A549 (cell line): ENCODE measurements around the gene STAT1. TPM values are rescaled to one million over a fixed set of nuclear protein-coding genes. Genes with fewer than 3 reads are reported as not detected.

ENCODE experiments used
- ATAC-seq, 2 experiments: fragments of 200-7000 bp in 1 of 2; fragments of >200 bp in 1 of 2; cut with Nextera tagmentation in 1 of 2; cut with Tn5 transposase in 1 of 2; 3 replicates each; pipeline versions ENCODE4 v1.8.0 to v1.9.1; 2018 to 2020; ENCODE audit warnings: mild to moderate bottlenecking in 1 of 2, moderate library complexity in 1 of 2
- CTCF ChIA-PET: fragments of 300-600 bp; sonication (Branson Sonifier 250); formaldehyde crosslinking; extraction: SDS; loops from one replicate; lab custom pipeline; 2021; ENCODE audit warnings: antibody characterized with exemption, inconsistent platforms; lab: Yijun Ruan, JAX
- POLR2A ChIA-PET: fragments of 350-600 bp; formaldehyde crosslinking; extraction: SDS; loops from one replicate; lab custom pipeline; 2021; ENCODE audit warnings: antibody characterized with exemption, inconsistent platforms; lab: Yijun Ruan, JAX
- DNase-seq, 2 experiments: peaks; one replicate each; pipeline versions ENCODE4 v3.0.0 to v3.0.0-alpha.2; 2011 to 2016; ENCODE audit warnings: low read depth in 1 of 2, low spot score in 1 of 2
- FAIRE-seq: peaks from 2 replicates; lab custom pipeline; 2011; peaks lifted over from hg19 to GRCh38; lab: Jason Lieb, UNC
- H3K27ac ChIP-seq, 2 experiments: fragments of >200 bp; sonication (Bioruptor Twin); formaldehyde crosslinking; 3 replicates each; pipeline ENCODE4 v1.5.1; 2016 to 2017
- H3K4me1 ChIP-seq: fragments of >200 bp; sonication (Bioruptor Twin); formaldehyde crosslinking; 3 replicates; pipeline ENCODE4 v1.6.1; 2016
- H3K4me2 ChIP-seq: fragments of >200 bp; sonication (Bioruptor Twin); formaldehyde crosslinking; 3 replicates; pipeline ENCODE4 v1.6.1; 2016
- H3K4me3 ChIP-seq: fragments of >200 bp; sonication (Bioruptor Twin); formaldehyde crosslinking; 3 replicates; pipeline ENCODE4 v1.5.1; 2016
- H3K9me3 ChIP-seq: fragments of >200 bp; sonication (Bioruptor Twin); formaldehyde crosslinking; 3 replicates; pipeline ENCODE4 v1.6.1; 2016
- BHLHE40 ChIP-seq: IDR thresholded peaks from 2 replicates; pipeline ENCODE4 v1.6.1; 2012; ENCODE audit warnings: low read depth, low read length, inconsistent platforms
- CBX2 ChIP-seq: fragments of 200-600 bp; sonication (generic); IDR thresholded peaks from 2 replicates; pipeline ENCODE4 v1.6.1; 2016; ENCODE audit warnings: low read depth, mild to moderate bottlenecking, borderline replicate concordance
- CEBPB ChIP-seq, 2 experiments: fragments of >200 bp in 1 of 2; sonication (Bioruptor Twin) in 1 of 2; formaldehyde crosslinking in 1 of 2; IDR thresholded peaks; 2 replicates each; pipeline ENCODE4 v1.6.1; 2012 to 2016
- CHD2 ChIP-seq: fragments of 150-350 bp; IDR thresholded peaks from 2 replicates; pipeline ENCODE4 v1.6.1; 2014; ENCODE audit warnings: low read length; ENCODE audit not compliant: partially characterized antibody
- CHD4 ChIP-seq: fragments of 200-600 bp; sonication (generic); IDR thresholded peaks from 2 replicates; pipeline ENCODE4 v1.6.1; 2016; ENCODE audit warnings: antibody characterized with exemption, mild to moderate bottlenecking, borderline replicate concordance
- EHF ChIP-seq: fragments of 250-450 bp; sonication (Bioruptor Pico); IDR thresholded peaks from 2 replicates; pipeline ENCODE4 v1.5.0; 2020; ENCODE audit warnings: mild to moderate bottlenecking
- EHMT2 ChIP-seq: fragments of 200-600 bp; sonication (generic); IDR thresholded peaks from 2 replicates; pipeline ENCODE4 v1.6.1; 2016; ENCODE audit warnings: antibody characterized with exemption, low read depth, mild to moderate bottlenecking, moderate library complexity
- ESRRA ChIP-seq: fragments of 150-350 bp; IDR thresholded peaks from 2 replicates; pipeline ENCODE4 v1.6.1; 2014; ENCODE audit warnings: mild to moderate bottlenecking, low read length, borderline replicate concordance
- GATA3 ChIP-seq: IDR thresholded peaks from 2 replicates; pipeline ENCODE4 v1.6.1; 2012; ENCODE audit warnings: borderline replicate concordance
- HEYL ChIP-seq: fragments of 250-450 bp; sonication (Bioruptor Pico); IDR thresholded peaks from 2 replicates; pipeline ENCODE4 v1.8.0; 2021; ENCODE audit warnings: mild to moderate bottlenecking, moderate library complexity
- HOXA7 ChIP-seq: fragments of 250-450 bp; sonication (Bioruptor Pico); IDR thresholded peaks from 2 replicates; pipeline ENCODE4 v1.5.0; 2020; ENCODE audit warnings: mild to moderate bottlenecking, moderate library complexity
- HOXB13 ChIP-seq: fragments of 250-450 bp; sonication (Bioruptor Pico); IDR thresholded peaks from 2 replicates; pipeline ENCODE4 v1.5.0; 2020; ENCODE audit warnings: low read depth, mild to moderate bottlenecking, moderate library complexity
- KDM1A ChIP-seq: fragments of 200-600 bp; sonication (generic); IDR thresholded peaks from 2 replicates; pipeline ENCODE4 v1.6.1; 2016; ENCODE audit warnings: low read depth, mild to moderate bottlenecking
- KDM5A ChIP-seq: fragments of 200-600 bp; sonication (generic); IDR thresholded peaks from 2 replicates; pipeline ENCODE4 v1.6.1; 2016; ENCODE audit warnings: antibody characterized with exemption, mild to moderate bottlenecking
- MAFK ChIP-seq: fragments of 450-650 bp; IDR thresholded peaks from 2 replicates; pipeline ENCODE4 v1.6.1; 2014; ENCODE audit not compliant: partially characterized antibody
- MAZ ChIP-seq: fragments of 150-350 bp; IDR thresholded peaks from 2 replicates; pipeline ENCODE4 v1.6.1; 2014; ENCODE audit warnings: antibody characterized with exemption, low read depth, low read length, borderline replicate concordance
- NPAS2 ChIP-seq: fragments of 250-450 bp; sonication (Bioruptor Pico); IDR thresholded peaks from 2 replicates; pipeline ENCODE4 v1.8.0; 2022; ENCODE audit warnings: mild to moderate bottlenecking, moderate library complexity, borderline replicate concordance
- POLR2AphosphoS2 ChIP-seq: conservative IDR thresholded peaks from 2 replicates; pipeline ENCODE4 v1.6.1; 2012; ENCODE audit warnings: low read length, improper control_type of control experiment, inconsistent platforms
- RAD21 ChIP-seq, 2 experiments: fragments of >200 bp in 1 of 2; sonication (Bioruptor Twin) in 1 of 2; formaldehyde crosslinking in 1 of 2; IDR thresholded peaks in 1 of 2; conservative IDR thresholded peaks in 1 of 2; 2 replicates in 1 of 2; 3 replicates in 1 of 2; pipeline ENCODE4 v1.6.1; 2012 to 2018; ENCODE audit warnings: inconsistent platforms in 1 of 2
- RCOR1 ChIP-seq: fragments of 150-350 bp; IDR thresholded peaks from 2 replicates; pipeline ENCODE4 v1.6.1; 2014; ENCODE audit warnings: antibody characterized with exemption, low read length, low read depth
- RNF2 ChIP-seq: fragments of 200-600 bp; sonication (generic); IDR thresholded peaks from 2 replicates; pipeline ENCODE4 v1.6.1; 2016; ENCODE audit warnings: low read depth, mild to moderate bottlenecking, antibody characterized with exemption, moderate library complexity, borderline replicate concordance
- SMC3 ChIP-seq: fragments of >200 bp; sonication (Bioruptor Twin); formaldehyde crosslinking; IDR thresholded peaks from 3 replicates; pipeline ENCODE4 v1.6.1; 2018; ENCODE audit warnings: inconsistent platforms
- SREBF2 ChIP-seq: fragments of 450-650 bp; IDR thresholded peaks from 2 replicates; pipeline ENCODE4 v1.6.1; 2014; ENCODE audit warnings: mild to moderate bottlenecking, moderate library complexity
- TFCP2L1 ChIP-seq: fragments of 250-450 bp; sonication (Bioruptor Pico); IDR thresholded peaks from 2 replicates; pipeline ENCODE4 v1.5.0; 2021; ENCODE audit warnings: mild to moderate bottlenecking
- ZSCAN20 ChIP-seq: fragments of 250-450 bp; sonication (Bioruptor Pico); IDR thresholded peaks from 2 replicates; pipeline ENCODE4 v1.8.0; 2022; ENCODE audit warnings: mild to moderate bottlenecking, moderate library complexity
- WGBS: methylation state at CpG from one replicate; pipeline ENCODE4 v1.1.6; 2017; ENCODE audit errors: missing lambda C conversion rate; 5-methylcytosine and 5-hydroxymethylcytosine counted together
- polyA plus RNA-seq, 4 experiments: library from polyadenylated mRNA; depleted of rRNA in 3 of 4; stranded (reverse); fragments of >200 nt; fragmentation: RNase III in 1 of 4; extraction: RNeasy Plus Mini Kit Qiagen cat#74134 plus additional on column Dnase treatment in 1 of 4; gene quantifications; 2 replicates in 3 of 4; 3 replicates in 1 of 4; pipeline ENCODE4 v1.2.3, GENCODE V29; 2011 to 2017
- TF ChIP-seq, protein P1 (sequence below): IDR thresholded peaks from 2 replicates; pipeline ENCODE4 v1.6.1; 2012

The STAT1 gene
- polyA plus RNA-seq, 2 of the 4 experiments (the other 2 are of a cell fraction) = 105 to 182 TPM

DNA sequence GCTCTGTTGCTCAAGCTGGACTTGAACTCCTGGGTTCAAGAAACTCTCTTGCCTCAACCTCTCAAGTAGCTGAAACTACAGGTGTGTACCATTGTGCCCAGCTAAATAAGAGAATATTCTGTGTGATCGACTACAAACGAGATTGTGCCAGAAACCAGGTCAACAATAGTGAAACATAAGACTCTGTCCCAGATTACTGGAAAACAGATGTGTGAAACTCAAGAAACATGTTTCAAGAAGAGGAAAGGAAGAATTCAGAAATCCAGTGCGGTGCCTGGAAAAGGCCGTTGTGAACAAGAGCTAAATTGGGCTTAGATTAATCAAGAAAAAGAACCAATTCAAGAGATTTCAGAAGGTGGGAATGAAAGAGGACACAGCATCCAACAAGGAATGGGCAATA lies 23.4 kb upstream of the STAT1 start:
- POLR2A ChIA-PET = interaction anchor here (0.6 kb wide), 1 partner anchor 57 kb away, joined by 12 read pairs; no protein-coding TSS in a partner anchor
- Histone ChIP-seq H3K4me3 (no peak overlapping the region), H3K4me1 (peaks cover 60% of the 10 kb centered on the region), H3K27ac (peak overlapping the region; percentile 73 to 92; a peak in 4 of 6 replicates), H3K9me3 (peaks cover 7% of the 10 kb centered on the region; the same call in 1 of the 3 replicates), H3K4me2 (no peak overlapping the region)
- FAIRE-seq = no peak
- no peak for DNase-seq
- no peak for ATAC-seq
- 94% methylated on average over 4 of the region's 4 CpGs for WGBS
- TF ChIP-seq TFCP2L1 (no peak), EHMT2 (no peak), MAFK (no peak), SMC3 (no peak), KDM5A (no peak), CBX2 (no peak), HOXA7 (CRISPR knock-in tag) (no peak), BHLHE40 (no peak), HOXB13 (CRISPR knock-in tag) (no peak), SREBF2 (no peak), ESRRA (no peak), RNF2 (no peak), RAD21 (conservative IDR thresholded peaks at IDR 0.05 in 1 of 2, IDR thresholded peaks at IDR 0.05 in 1 of 2) (no peak), POLR2AphosphoS2 (no peak), RCOR1 (no peak), KDM1A (no peak), CHD4 (no peak), EHF (CRISPR knock-in tag) (no peak)
- TF ChIP-seq, protein P1, sequence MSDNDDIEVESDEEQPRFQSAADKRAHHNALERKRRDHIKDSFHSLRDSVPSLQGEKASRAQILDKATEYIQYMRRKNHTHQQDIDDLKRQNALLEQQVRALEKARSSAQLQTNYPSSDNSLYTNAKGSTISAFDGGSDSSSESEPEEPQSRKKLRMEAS = no peak
- CTCF ChIA-PET = interaction anchor here (1.9 to 5.4 kb wide), 3 partner anchors 8 to 15 kb away, joined by 5 to 37 read pairs (median 10); no protein-coding TSS in a partner anchor

DNA sequence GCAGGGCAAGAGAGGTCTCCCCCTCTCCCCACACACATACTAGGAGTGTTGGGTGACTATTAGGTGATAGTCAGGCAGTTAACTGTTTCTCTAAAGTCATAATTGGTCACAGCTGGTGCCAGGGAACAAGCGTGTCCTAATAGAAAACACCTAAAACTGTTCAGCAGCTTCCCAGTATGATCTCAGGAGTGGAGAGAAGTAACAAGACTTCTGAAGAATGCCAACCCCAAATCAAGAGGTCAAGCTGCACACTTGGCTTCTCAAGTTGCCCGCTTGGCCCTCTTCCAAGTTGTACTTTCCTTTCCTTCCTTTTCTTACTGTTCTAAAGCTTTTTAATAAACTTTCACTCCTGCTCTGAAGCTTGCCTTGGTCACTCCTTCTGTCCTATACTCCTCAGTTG lies 22.4 kb upstream of the STAT1 start:
- CTCF ChIA-PET = interaction anchor here (1.9 to 2.4 kb wide), 2 partner anchors 16 to 40 kb away, joined by 4 to 10 read pairs; no protein-coding TSS in a partner anchor

DNA sequence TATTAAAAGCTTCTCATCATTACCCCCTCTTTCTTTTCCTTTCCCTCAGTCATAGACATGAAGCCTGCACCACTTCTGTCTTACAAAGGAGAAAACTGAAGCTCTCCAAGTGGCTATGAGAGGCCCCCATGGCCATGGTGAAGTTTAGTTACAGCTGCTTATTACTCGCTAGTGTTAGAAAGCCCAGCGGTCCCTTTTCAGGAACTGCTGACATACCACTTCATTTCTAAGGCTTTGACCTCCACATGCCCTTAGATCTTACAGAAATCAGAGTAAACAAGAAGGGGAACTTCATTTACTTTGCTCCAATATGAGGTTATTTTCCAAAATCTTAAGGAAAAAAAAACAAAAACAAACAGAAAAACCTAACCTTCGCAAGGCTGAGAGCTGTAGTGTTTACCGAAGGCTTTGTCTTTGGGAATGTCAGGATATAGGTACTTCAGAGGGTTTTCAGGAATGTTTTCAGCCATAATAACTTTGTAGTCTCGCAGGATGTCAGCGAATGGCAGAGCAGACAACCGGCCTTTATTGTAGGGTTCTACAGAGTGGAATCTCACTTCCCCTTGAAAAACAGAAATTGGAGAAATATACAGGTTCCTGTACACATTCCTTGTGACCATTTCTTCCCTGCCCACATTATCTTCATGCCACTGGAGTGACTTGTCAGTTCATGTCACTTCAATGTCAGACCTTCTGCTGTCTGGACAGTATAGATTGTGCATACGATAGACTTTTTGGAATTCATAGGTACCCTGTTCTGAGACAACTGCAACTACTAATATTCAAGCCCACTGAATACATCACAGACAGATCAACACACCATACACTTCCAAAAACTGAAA lies 18.8 kb upstream of the STAT1 start:
- no peak for FAIRE-seq
- 50% methylated on average over 8 of the region's 8 CpGs for WGBS
- CTCF ChIA-PET = no interaction called here

More for the DNA sequence above, 22.4 kb upstream of the STAT1 start:
- POLR2A ChIA-PET = no interaction called here
- peak overlapping the region; percentile 11 to 57; a peak in 3 of 6 replicates for H3K27ac ChIP-seq
- ATAC-seq = no peak
- FAIRE-seq = no peak
- no peak for TF ChIP-seq ESRRA
- no peak for TF ChIP-seq MAZ
- TF ChIP-seq CEBPB (IDR thresholded peaks at IDR 0.05) = no peak
- TF ChIP-seq GATA3 = no peak
- no peak for TF ChIP-seq MAFK
- TF ChIP-seq ZSCAN20 = no peak
- TF ChIP-seq NPAS2 (CRISPR knock-in tag) = no peak
- TF ChIP-seq CHD2 = no peak
- peaks cover 60% of the 10 kb centered on the region for H3K4me1 ChIP-seq
- H3K4me2 ChIP-seq = no peak overlapping the region
- 93% methylated on average over 2 of the region's 2 CpGs for WGBS
- no peak for DNase-seq
- no peak overlapping the region for H3K4me3 ChIP-seq
- H3K9me3 ChIP-seq = peaks cover 7% of the 10 kb centered on the region; the same call in 1 of the 3 replicates

More for the DNA sequence above, 18.8 kb upstream of the STAT1 start:
- no peak for TF ChIP-seq ZSCAN20
- no peak for TF ChIP-seq HEYL (CRISPR knock-in tag)
- peak in 1 of 2 experiments; percentile 51; a peak in 3 of 6 replicates for ATAC-seq
- H3K4me3 ChIP-seq = no peak overlapping the region
- H3K4me2 ChIP-seq = peak overlapping the region; percentile 44
- no peaks in the 10 kb centered on the region for H3K9me3 ChIP-seq
- H3K4me1 ChIP-seq = peaks cover 37% of the 10 kb centered on the region
- DNase-seq = no peak
- peak overlapping the region; percentile 55 to 70 for H3K27ac ChIP-seq
- POLR2A ChIA-PET = no interaction called here
